Body of pancreas (tissue), 4 donors: Measurements from ENCODE around the gene PDZD2.

Experiments used
- CTCF ChIP-seq, 7 experiments: fragments of 450-650 bp in 4 of 7; fragments of 200-600 bp in 3 of 7; sonication (generic) in 3 of 7; IDR thresholded peaks; one replicate each; pipeline ENCODE4 v1.5.1; 2016 to 2019; ENCODE audit warnings: antibody characterized with exemption in 7 of 7
- POLR2A ChIP-seq, 3 donors: fragments of 450-650 bp; IDR thresholded peaks; one replicate each; pipeline ENCODE4 v1.6.1; 2016; ENCODE audit warnings: antibody characterized with exemption in 3 of 3, mild to moderate bottlenecking in 2 of 3

DNA sequence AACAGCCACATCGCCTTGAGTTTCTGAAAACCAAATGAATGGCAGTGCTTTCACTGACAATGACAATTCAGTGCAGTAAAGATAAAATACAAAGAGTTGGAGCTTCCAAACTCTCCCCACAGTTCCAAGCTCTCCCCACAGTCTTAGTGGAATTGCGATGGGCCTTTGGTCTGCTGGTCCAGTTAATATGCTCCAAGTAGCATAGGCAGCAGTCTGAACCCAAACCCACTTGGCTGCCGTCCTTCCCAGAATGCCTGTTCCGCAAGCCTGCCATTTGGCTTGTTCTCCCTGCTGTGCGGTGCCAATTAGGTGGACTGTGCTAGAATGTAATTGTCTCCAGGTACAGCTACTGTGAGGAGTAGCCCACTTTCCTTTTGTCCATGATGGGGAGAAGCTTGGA lies 285.1 kb downstream of the PDZD2 start:
- TF ChIP-seq CTCF (IDR thresholded peaks at IDR 0.05) (no peak), POLR2A (IDR thresholded peaks at IDR 0.05) (no peak)
